Caco-2 (cell line): ENCODE results near the gene C16orf95. TPM values are rescaled to one million over a fixed set of nuclear protein-coding genes. Genes with fewer than 3 reads are reported as not detected.

Experiments
- BruUV-seq: library from RNA; stranded (reverse); fragments of 400-500 nt; replicated peaks from 2 replicates; lab custom pipeline; 2021; lab: Mats Ljungman, UMichigan
- CTCF ChIA-PET: fragments of 300-600 bp; sonication (Branson Sonifier 250); formaldehyde crosslinking; loops from one replicate; lab custom pipeline; 2022; ENCODE audit warnings: antibody characterized with exemption; lab: Charles Lee
- POLR2A ChIA-PET: fragments of 300-600 bp; sonication (Branson Sonifier 250); formaldehyde crosslinking; loops from one replicate; lab custom pipeline; 2022; ENCODE audit warnings: antibody characterized with exemption; lab: Charles Lee
- DNase-seq, 2 experiments: peaks; one replicate each; pipeline versions ENCODE4 v3.0.0 to v3.0.0-alpha.2; 2020 to 2022
- H3K27me3 ChIP-seq: replicated peaks from 2 replicates; pipeline ENCODE4 v1.6.0; 2011; ENCODE audit warnings: low read length; ENCODE audit not compliant: control insufficient read depth, insufficient read depth
- H3K36me3 ChIP-seq: 2 replicates; pipeline ENCODE4 v1.5.1; 2011; ENCODE audit warnings: low read length; ENCODE audit not compliant: control insufficient read depth, insufficient read depth
- H3K4me1 ChIP-seq: fragments of 250-450 bp; sonication (Bioruptor Pico); 2 replicates; pipeline ENCODE4 v1.5.1; 2020; ENCODE audit warnings: mild to moderate bottlenecking
- H3K4me3 ChIP-seq: 2 replicates; pipeline ENCODE4 v1.5.1; 2011; ENCODE audit warnings: low read depth, mild to moderate bottlenecking, control low read depth, low read length
- H3K9me3 ChIP-seq: fragments of 250-450 bp; sonication (Bioruptor Pico); 2 replicates; pipeline ENCODE4 v1.5.1; 2020; ENCODE audit warnings: mild to moderate bottlenecking, moderate library complexity
- H3K27ac Mint-ChIP-seq: one replicate; pipeline ENCODE4 v1.8.0; 2022; ENCODE audit warnings: mixed read lengths; ENCODE audit not compliant: unreplicated experiment
- H3K27me3 Mint-ChIP-seq: one replicate; pipeline ENCODE4 v1.8.0; 2022; ENCODE audit warnings: mixed read lengths; ENCODE audit not compliant: insufficient read depth, unreplicated experiment
- H3K36me3 Mint-ChIP-seq: one replicate; pipeline ENCODE4 v1.8.0; 2022; ENCODE audit warnings: mild to moderate bottlenecking, mixed read lengths; ENCODE audit not compliant: insufficient read depth, unreplicated experiment
- H3K4me1 Mint-ChIP-seq: one replicate; pipeline ENCODE4 v1.8.0; 2022; ENCODE audit warnings: low read depth, mixed read lengths; ENCODE audit not compliant: unreplicated experiment
- H3K4me3 Mint-ChIP-seq: one replicate; pipeline ENCODE4 v1.8.0; 2022; ENCODE audit warnings: mild to moderate bottlenecking, moderate library complexity, mixed read lengths; ENCODE audit not compliant: unreplicated experiment
- H3K9me3 Mint-ChIP-seq: one replicate; pipeline ENCODE4 v1.8.0; 2022; ENCODE audit warnings: mixed read lengths; ENCODE audit not compliant: unreplicated experiment
- intact Hi-C: fragments of 100-400 bp; cut with micrococcal nuclease; formaldehyde crosslinking; loops from one replicate; pipeline ENCODE4 v1.10.0; 2022; ENCODE audit not compliant: unreplicated experiment
- total RNA-seq: library from RNA; stranded (reverse); gene quantifications from 2 replicates; pipeline ENCODE4 v1.2.3, GENCODE V29; 2022
- TF ChIP-seq, protein P1 (sequence below), 2 experiments: fragments of 200-600 bp in 1 of 2; IDR thresholded peaks; 1 replicate in 1 of 2; 2 replicates in 1 of 2; pipeline versions ENCODE4 v1.5.1 to v1.8.0; 2011 to 2022; ENCODE audit warnings: antibody characterized with exemption in 1 of 2, control low read depth in 1 of 2, inconsistent platforms in 1 of 2, low read depth in 1 of 2, low read length in 1 of 2, mild to moderate bottlenecking in 1 of 2, moderate library complexity in 1 of 2; ENCODE audit not compliant: insufficient read depth in 1 of 2, severe bottlenecking in 1 of 2, unreplicated experiment in 1 of 2

The C16orf95 gene
- total RNA-seq, 1 experiment from 2014 or later = 4.4 TPM

GRCh38 chr16:87361916-87362619 is 44.9 kb upstream of the C16orf95 start:
- no peaks in the 10 kb centered on the region for H3K27me3 Mint-ChIP-seq
- Histone ChIP-seq H3K27me3 (no peaks in the 10 kb centered on the region), H3K4me3 (no peak overlapping the region), H3K9me3 (no peaks in the 10 kb centered on the region), H3K4me1 (no peaks in the 10 kb centered on the region), H3K36me3 (peaks cover 3% of the 10 kb centered on the region; the same call in 1 of the 2 replicates)
- ChIA-PET POLR2A (no interaction called here), CTCF (no interaction called here)
- no peaks in the 10 kb centered on the region for H3K9me3 Mint-ChIP-seq
- H3K27ac Mint-ChIP-seq = no peak overlapping the region
- intact Hi-C loops = no loop called here
- BruUV-seq = no TSS peak
- no peak for DNase-seq
- H3K4me3 Mint-ChIP-seq = no peak overlapping the region
- H3K36me3 Mint-ChIP-seq = peaks cover 42% of the 10 kb centered on the region
- TF ChIP-seq, protein P1, sequence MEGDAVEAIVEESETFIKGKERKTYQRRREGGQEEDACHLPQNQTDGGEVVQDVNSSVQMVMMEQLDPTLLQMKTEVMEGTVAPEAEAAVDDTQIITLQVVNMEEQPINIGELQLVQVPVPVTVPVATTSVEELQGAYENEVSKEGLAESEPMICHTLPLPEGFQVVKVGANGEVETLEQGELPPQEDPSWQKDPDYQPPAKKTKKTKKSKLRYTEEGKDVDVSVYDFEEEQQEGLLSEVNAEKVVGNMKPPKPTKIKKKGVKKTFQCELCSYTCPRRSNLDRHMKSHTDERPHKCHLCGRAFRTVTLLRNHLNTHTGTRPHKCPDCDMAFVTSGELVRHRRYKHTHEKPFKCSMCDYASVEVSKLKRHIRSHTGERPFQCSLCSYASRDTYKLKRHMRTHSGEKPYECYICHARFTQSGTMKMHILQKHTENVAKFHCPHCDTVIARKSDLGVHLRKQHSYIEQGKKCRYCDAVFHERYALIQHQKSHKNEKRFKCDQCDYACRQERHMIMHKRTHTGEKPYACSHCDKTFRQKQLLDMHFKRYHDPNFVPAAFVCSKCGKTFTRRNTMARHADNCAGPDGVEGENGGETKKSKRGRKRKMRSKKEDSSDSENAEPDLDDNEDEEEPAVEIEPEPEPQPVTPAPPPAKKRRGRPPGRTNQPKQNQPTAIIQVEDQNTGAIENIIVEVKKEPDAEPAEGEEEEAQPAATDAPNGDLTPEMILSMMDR (IDR thresholded peaks at IDR 0.05; ENCODE audit: insufficient read depth in 1 of 2, low read depth in 1 of 2, low read length in 1 of 2, severe bottlenecking in 1 of 2, unreplicated experiment in 1 of 2) = no peak
- H3K4me1 Mint-ChIP-seq = no peaks in the 10 kb centered on the region

DNA sequence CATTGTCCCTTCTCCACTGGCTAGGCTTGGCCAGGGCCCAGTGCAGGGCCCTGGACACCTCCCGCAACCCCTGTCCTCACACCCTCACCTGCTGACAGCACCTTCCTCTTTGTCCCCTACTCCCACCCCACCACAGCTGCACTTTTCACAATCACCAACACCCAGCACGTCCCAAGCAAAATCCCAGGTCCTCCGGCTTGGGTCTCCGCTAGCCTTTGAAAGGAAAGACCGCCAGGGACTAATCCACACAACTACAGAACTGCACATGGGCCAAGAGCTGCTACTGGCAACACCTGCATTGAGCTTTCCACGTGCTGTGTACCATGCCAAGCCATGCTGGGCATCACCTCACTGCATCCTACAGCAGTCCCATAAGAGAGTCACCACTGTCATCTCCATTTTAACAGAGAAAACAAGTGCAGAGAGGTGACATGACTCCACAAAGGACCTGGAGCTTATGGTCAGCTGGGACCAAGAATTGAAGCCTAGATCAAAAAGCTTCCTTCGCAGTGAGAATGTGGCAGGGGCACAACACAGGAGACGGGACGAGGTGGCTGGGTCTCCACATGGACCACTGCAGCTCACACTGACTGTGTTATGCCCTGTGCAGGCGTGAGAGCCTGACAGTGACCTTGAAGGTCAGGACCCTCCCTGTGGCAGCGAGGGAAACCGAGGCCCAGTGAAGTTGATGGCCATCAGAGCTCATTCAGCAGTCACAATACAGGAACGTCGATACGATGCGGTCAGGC is 43.8 kb upstream of the C16orf95 start:
- H3K4me3 Mint-ChIP-seq = no peak overlapping the region
- Histone ChIP-seq H3K4me1 (peaks cover 9% of the 10 kb centered on the region), H3K9me3 (no peaks in the 10 kb centered on the region), H3K4me3 (no peak overlapping the region), H3K27me3 (no peaks in the 10 kb centered on the region), H3K36me3 (peaks cover 3% of the 10 kb centered on the region)
- BruUV-seq = no TSS peak
- H3K27me3 Mint-ChIP-seq = no peaks in the 10 kb centered on the region
- peaks cover 6% of the 10 kb centered on the region for H3K4me1 Mint-ChIP-seq
- H3K36me3 Mint-ChIP-seq = peaks cover 53% of the 10 kb centered on the region
- no peaks in the 10 kb centered on the region for H3K9me3 Mint-ChIP-seq
- no peak for DNase-seq
- TF ChIP-seq, protein P1 (IDR thresholded peaks at IDR 0.05; ENCODE audit: insufficient read depth in 1 of 2, low read depth in 1 of 2, low read length in 1 of 2, severe bottlenecking in 1 of 2, unreplicated experiment in 1 of 2) = no peak
- H3K27ac Mint-ChIP-seq = no peak overlapping the region
- CTCF ChIA-PET = no interaction called here
- intact Hi-C loops = no loop called here
- POLR2A ChIA-PET = no interaction called here

DNA sequence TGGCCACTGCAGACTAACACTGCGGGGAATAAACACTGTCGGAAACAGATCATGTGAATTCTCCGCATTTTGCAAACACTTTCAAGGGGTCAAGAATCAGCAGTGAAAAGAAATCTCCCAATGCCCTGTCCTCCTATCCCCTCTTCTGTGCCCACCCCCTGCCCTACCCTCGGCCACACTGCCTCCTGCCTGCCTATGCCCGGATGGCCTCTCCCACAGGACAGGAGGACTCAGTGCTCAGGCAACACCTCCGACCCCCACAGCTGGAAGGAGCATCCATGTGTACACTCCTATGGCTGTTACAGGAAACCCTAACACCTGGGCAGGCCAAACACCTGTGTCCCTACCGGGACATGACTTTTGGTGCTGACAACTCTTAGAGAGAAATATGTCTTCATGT is 41.9 kb upstream of the C16orf95 start:
- peaks cover 22% of the 10 kb centered on the region for H3K4me1 ChIP-seq
- TF ChIP-seq, protein P1 (IDR thresholded peaks at IDR 0.05; ENCODE audit: insufficient read depth in 1 of 2, low read depth in 1 of 2, low read length in 1 of 2, severe bottlenecking in 1 of 2, unreplicated experiment in 1 of 2) = no peak
- no peak overlapping the region for H3K27ac Mint-ChIP-seq
- H3K36me3 ChIP-seq = peaks cover 4% of the 10 kb centered on the region
- H3K4me1 Mint-ChIP-seq = peaks cover 13% of the 10 kb centered on the region
- H3K4me3 Mint-ChIP-seq = no peak overlapping the region
- H3K9me3 Mint-ChIP-seq = no peaks in the 10 kb centered on the region
- DNase-seq = no peak
- no peak overlapping the region for H3K4me3 ChIP-seq
- ChIA-PET POLR2A (no interaction called here), CTCF (no interaction called here)
- no peaks in the 10 kb centered on the region for H3K9me3 ChIP-seq
- H3K27me3 ChIP-seq = no peaks in the 10 kb centered on the region
- H3K27me3 Mint-ChIP-seq = no peaks in the 10 kb centered on the region
- BruUV-seq = no TSS peak
- intact Hi-C loops = no loop called here
- peaks cover 59% of the 10 kb centered on the region for H3K36me3 Mint-ChIP-seq
